Measurements from ENCODE around the gene RNF123.

DNA sequence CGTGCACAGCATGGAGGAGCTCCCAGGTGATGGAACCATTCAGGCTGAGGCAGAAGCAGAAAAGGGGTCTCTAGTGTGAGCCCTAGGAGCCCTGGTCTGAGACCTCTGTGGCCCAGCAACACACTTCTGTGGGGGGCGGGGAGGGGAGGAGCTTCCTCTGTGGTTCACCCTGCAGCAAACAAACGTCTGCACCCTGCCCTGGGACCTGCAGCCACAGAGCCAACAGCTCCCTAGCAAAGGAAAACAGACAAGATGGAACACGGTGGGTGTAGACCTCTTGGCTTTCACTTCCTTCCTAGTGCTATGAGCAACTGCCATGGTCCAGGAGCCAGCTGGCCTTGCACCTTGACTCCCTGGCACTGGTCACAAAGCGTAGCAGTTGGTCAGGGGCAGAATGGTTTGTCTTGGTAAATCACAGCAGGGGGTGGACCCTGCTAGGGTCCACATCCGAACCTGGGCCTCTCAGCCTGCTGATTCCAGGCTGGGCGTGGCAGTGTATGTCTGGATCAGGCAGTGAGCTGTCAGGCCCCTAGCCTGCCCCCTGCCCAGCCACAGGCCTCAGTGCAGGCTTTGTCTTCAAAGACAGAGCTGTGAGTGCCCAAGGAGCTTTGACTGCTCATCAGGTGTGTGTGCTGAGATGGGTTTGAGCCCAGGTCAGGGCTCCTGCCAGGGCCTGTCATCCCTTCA lies 23.4 kb downstream of the RNF123 start:
- TF ChIP-seq, protein P1, sequence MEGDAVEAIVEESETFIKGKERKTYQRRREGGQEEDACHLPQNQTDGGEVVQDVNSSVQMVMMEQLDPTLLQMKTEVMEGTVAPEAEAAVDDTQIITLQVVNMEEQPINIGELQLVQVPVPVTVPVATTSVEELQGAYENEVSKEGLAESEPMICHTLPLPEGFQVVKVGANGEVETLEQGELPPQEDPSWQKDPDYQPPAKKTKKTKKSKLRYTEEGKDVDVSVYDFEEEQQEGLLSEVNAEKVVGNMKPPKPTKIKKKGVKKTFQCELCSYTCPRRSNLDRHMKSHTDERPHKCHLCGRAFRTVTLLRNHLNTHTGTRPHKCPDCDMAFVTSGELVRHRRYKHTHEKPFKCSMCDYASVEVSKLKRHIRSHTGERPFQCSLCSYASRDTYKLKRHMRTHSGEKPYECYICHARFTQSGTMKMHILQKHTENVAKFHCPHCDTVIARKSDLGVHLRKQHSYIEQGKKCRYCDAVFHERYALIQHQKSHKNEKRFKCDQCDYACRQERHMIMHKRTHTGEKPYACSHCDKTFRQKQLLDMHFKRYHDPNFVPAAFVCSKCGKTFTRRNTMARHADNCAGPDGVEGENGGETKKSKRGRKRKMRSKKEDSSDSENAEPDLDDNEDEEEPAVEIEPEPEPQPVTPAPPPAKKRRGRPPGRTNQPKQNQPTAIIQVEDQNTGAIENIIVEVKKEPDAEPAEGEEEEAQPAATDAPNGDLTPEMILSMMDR (IDR thresholded peaks at IDR 0.05; ENCODE audit: insufficient read depth, low read length): no peak
- no peak for TF ChIP-seq POLR2AphosphoS5 (IDR thresholded peaks at IDR 0.05; ENCODE audit: low read depth)

All from HL-60 (cell line).